ENCODE measurements around the gene BARHL1. TPM values are rescaled to one million over a fixed set of nuclear protein-coding genes. Genes with fewer than 3 reads are reported as not detected.

Gene BARHL1
- total RNA-seq, 1 donor from 2014 or later = 1.0 TPM

GRCh38 chr9:132600326-132600984, 18.0 kb downstream of the BARHL1 start:
- peaks cover 37% of the 10 kb centered on the region for H3K36me3 Mint-ChIP-seq
- H3K4me2 ChIP-seq = no peak overlapping the region
- no peak for DNase-seq (ENCODE audit: low spot score)
- H3K36me3 ChIP-seq = no peaks in the 10 kb centered on the region
- H4K20me1 ChIP-seq (ENCODE audit: low read depth) = peaks cover 28% of the 10 kb centered on the region
- no peaks in the 10 kb centered on the region for H3K9me3 Mint-ChIP-seq
- no peak overlapping the region for H3K4me3 ChIP-seq
- peaks cover 43% of the 10 kb centered on the region for H3K4me1 Mint-ChIP-seq
- TF ChIP-seq EZH2phosphoT487 (IDR thresholded peaks at IDR 0.05) = no peak
- TF ChIP-seq CTCF (IDR thresholded peaks at IDR 0.05) = no peak
- no peak for TF ChIP-seq EZH2 (IDR thresholded peaks at IDR 0.05)
- no peaks in the 10 kb centered on the region for H3K9me3 ChIP-seq (ENCODE audit: low read depth)
- no peaks in the 10 kb centered on the region for H3K79me2 ChIP-seq (ENCODE audit: low read depth)
- H3K4me3 Mint-ChIP-seq = no peak overlapping the region
- no peak overlapping the region for H3K9ac ChIP-seq
- H2AFZ ChIP-seq (replicated peaks) = no peak overlapping the region
- H3K27me3 ChIP-seq = no peaks in the 10 kb centered on the region
- peaks cover 16% of the 10 kb centered on the region for H3K27me3 Mint-ChIP-seq (ENCODE audit: insufficient read depth, low read depth)
- no peak overlapping the region for H3K27ac ChIP-seq
- H3K4me1 ChIP-seq = peaks cover 26% of the 10 kb centered on the region
- peaks cover 12% of the 10 kb centered on the region for H3F3A ChIP-seq (ENCODE audit: low read depth)
- H3K27ac Mint-ChIP-seq = no peak overlapping the region

GRCh38 chr9:132602207-132602606, 19.8 kb downstream of the BARHL1 start:
- Mint-ChIP-seq H3K36me3 (peaks cover 32% of the 10 kb centered on the region), H3K9me3 (no peaks in the 10 kb centered on the region)

GRCh38 chr9:132605387-132605786, 23.0 kb downstream of the BARHL1 start:
- Histone ChIP-seq H3K79me2 (ENCODE audit: low read depth) (no peaks in the 10 kb centered on the region), H3K4me3 (no peak overlapping the region), H3K4me2 (peak overlapping the region; percentile 30), H4K20me1 (ENCODE audit: low read depth) (peaks cover 57% of the 10 kb centered on the region), H2AFZ (replicated peaks) (no peak overlapping the region), H3K4me1 (peaks cover 33% of the 10 kb centered on the region), H3K9me3 (ENCODE audit: low read depth) (no peaks in the 10 kb centered on the region), H3K36me3 (no peaks in the 10 kb centered on the region), H3F3A (ENCODE audit: low read depth) (peaks cover 45% of the 10 kb centered on the region), H3K27ac (no peak overlapping the region), H3K27me3 (peaks cover 7% of the 10 kb centered on the region), H3K9ac (no peak overlapping the region)
- Mint-ChIP-seq H3K4me3 (peak overlapping the region; percentile 27), H3K9me3 (no peaks in the 10 kb centered on the region), H3K36me3 (peaks cover 29% of the 10 kb centered on the region), H3K4me1 (peaks cover 62% of the 10 kb centered on the region), H3K27me3 (ENCODE audit: insufficient read depth, low read depth) (peaks cover 12% of the 10 kb centered on the region), H3K27ac (peak overlapping the region; percentile 59)
- DNase-seq (ENCODE audit: low spot score) = peak; percentile 15
- no peak for TF ChIP-seq EZH2phosphoT487 (IDR thresholded peaks at IDR 0.05)
- TF ChIP-seq CTCF (IDR thresholded peaks at IDR 0.05) = no peak
- no peak for TF ChIP-seq EZH2 (IDR thresholded peaks at IDR 0.05)

More at GRCh38 chr9:132602207-132602606, 19.8 kb downstream of the BARHL1 start:
- H3K4me3 ChIP-seq = no peak overlapping the region
- H3K36me3 ChIP-seq = no peaks in the 10 kb centered on the region
- H3K9me3 ChIP-seq (ENCODE audit: low read depth) = no peaks in the 10 kb centered on the region
- Mint-ChIP-seq H3K4me1 (peaks cover 47% of the 10 kb centered on the region), H3K27ac (no peak overlapping the region), H3K27me3 (ENCODE audit: insufficient read depth, low read depth) (peaks cover 13% of the 10 kb centered on the region), H3K4me3 (no peak overlapping the region)
- H3K27me3 ChIP-seq = no peaks in the 10 kb centered on the region
- H3K27ac ChIP-seq = no peak overlapping the region
- no peak overlapping the region for H3K4me2 ChIP-seq
- TF ChIP-seq CTCF (IDR thresholded peaks at IDR 0.05) = no peak
- TF ChIP-seq EZH2 (IDR thresholded peaks at IDR 0.05) = no peak
- no peak for TF ChIP-seq EZH2phosphoT487 (IDR thresholded peaks at IDR 0.05)
- no peak for DNase-seq (ENCODE audit: low spot score)
- peaks cover 25% of the 10 kb centered on the region for H3K4me1 ChIP-seq
- H3K79me2 ChIP-seq (ENCODE audit: low read depth) = no peaks in the 10 kb centered on the region
- no peak overlapping the region for H2AFZ ChIP-seq (replicated peaks)
- peaks cover 25% of the 10 kb centered on the region for H3F3A ChIP-seq (ENCODE audit: low read depth)
- H4K20me1 ChIP-seq (ENCODE audit: low read depth) = peaks cover 35% of the 10 kb centered on the region
- no peak overlapping the region for H3K9ac ChIP-seq

Measured in neural progenitor cell (in vitro differentiated cells).